Measurements from ENCODE around the gene KIF23. TPM values are rescaled to one million over a fixed set of nuclear protein-coding genes. Genes with fewer than 3 reads are reported as not detected.

Gene KIF23
- total RNA-seq, 1 donor from 2014 or later = 1.3 TPM

DNA sequence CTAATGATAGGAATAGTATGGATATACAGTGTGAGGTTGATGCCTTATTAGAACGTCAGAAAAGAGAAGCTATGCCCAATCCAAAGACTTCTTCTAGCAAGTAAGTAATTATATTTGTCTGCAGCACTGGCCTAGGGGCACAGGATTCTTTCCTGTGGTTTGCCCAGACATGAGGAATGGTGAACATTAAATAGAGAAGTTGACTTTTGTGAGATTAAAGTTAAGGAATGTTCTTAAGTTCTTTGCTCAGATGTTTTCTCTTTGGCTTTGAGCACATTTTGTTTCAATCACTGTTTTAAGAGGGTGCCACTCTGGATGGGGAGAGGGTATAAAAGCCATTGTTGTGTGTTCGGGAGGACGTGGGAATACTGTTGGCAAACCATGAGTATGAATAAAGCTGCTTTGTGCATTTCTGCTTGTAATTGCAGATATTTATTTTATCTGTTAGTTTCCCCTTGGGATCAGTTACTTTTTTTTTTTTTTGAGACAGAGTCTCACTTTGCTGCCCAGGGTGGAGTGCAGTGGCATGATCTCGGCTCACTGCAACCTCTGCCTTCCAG, 8.3 kb downstream of the KIF23 start:
- DNase-seq (no peak), ATAC-seq (no peak)
- no peak overlapping the region for H3K4me3 ChIP-seq
- TF ChIP-seq, protein P1, sequence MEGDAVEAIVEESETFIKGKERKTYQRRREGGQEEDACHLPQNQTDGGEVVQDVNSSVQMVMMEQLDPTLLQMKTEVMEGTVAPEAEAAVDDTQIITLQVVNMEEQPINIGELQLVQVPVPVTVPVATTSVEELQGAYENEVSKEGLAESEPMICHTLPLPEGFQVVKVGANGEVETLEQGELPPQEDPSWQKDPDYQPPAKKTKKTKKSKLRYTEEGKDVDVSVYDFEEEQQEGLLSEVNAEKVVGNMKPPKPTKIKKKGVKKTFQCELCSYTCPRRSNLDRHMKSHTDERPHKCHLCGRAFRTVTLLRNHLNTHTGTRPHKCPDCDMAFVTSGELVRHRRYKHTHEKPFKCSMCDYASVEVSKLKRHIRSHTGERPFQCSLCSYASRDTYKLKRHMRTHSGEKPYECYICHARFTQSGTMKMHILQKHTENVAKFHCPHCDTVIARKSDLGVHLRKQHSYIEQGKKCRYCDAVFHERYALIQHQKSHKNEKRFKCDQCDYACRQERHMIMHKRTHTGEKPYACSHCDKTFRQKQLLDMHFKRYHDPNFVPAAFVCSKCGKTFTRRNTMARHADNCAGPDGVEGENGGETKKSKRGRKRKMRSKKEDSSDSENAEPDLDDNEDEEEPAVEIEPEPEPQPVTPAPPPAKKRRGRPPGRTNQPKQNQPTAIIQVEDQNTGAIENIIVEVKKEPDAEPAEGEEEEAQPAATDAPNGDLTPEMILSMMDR (IDR thresholded peaks at IDR 0.05) = no peak
- no peaks in the 10 kb centered on the region for H3K4me1 ChIP-seq
- no peaks in the 10 kb centered on the region for H3K27me3 ChIP-seq (ENCODE audit: low read depth)
- intact Hi-C loops (cut with DNase I) = no loop called here
- no peaks in the 10 kb centered on the region for H3K36me3 ChIP-seq
- H3K27ac ChIP-seq = no peak overlapping the region
- H3K9me3 ChIP-seq = no peaks in the 10 kb centered on the region

DNA sequence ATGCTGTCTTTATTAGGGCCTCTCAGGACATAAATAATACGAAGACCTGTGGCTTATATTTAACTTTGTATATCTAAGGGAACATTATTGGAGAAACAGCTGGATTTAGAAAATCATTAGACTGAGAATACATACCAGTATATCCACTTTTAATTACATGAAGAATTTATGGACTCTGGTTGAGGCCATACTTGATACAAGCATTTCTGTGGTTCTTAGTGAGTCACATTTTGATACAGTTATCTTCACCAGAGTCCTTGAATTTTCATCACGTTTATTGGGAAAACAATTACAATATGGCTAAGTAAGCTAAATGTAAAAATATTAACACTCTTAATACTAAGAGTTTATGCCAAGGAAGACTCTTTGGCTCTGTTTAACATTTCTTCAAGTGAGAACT, 9.9 kb downstream of the KIF23 start:
- TF ChIP-seq, protein P1 (IDR thresholded peaks at IDR 0.05) = no peak
- ATAC-seq = no peak
- Histone ChIP-seq H3K4me3 (no peak overlapping the region), H3K27ac (no peak overlapping the region), H3K9me3 (no peaks in the 10 kb centered on the region), H3K36me3 (no peaks in the 10 kb centered on the region), H3K27me3 (ENCODE audit: low read depth) (no peaks in the 10 kb centered on the region), H3K4me1 (no peaks in the 10 kb centered on the region)
- intact Hi-C loops (cut with DNase I) = no loop called here
- no peak for DNase-seq

DNA sequence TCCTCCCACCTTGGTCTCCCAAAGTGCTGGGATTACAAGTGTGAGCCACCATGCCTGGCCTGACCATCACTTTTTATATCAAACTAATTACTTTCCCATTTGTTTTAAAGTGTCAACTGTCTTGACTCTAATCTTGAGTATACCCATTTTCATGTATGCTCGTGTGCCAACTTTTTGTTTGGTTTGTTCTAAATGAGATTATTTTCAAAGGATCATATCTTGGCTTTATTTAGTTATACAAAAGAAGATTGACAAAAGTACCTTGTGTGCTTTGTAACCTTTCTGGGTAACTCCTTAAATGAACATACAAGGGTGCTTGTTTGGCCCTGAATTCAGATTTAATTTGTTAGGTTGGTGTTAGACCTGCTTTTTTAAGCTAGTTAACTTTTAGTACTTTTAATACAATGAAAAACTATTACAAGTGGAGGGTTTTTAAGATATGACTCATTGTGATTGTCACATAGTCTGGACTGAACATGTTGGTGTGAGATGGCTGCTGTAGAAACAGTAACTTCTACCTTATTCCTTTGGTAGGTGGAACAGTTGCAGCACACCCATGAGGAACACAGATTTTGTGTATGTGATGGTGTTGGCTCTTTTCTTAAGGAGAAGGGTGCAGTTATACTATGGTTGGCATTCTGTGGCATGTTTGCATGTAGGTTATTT, 10.7 kb downstream of the KIF23 start:
- Histone ChIP-seq H3K4me3 (no peak overlapping the region), H3K36me3 (no peaks in the 10 kb centered on the region), H3K27me3 (ENCODE audit: low read depth) (no peaks in the 10 kb centered on the region), H3K27ac (no peak overlapping the region), H3K4me1 (no peaks in the 10 kb centered on the region), H3K9me3 (no peaks in the 10 kb centered on the region)
- TF ChIP-seq, protein P1 (IDR thresholded peaks at IDR 0.05) = no peak
- no peak for ATAC-seq
- no peak for DNase-seq
- intact Hi-C loops (cut with DNase I) = no loop called here

DNA sequence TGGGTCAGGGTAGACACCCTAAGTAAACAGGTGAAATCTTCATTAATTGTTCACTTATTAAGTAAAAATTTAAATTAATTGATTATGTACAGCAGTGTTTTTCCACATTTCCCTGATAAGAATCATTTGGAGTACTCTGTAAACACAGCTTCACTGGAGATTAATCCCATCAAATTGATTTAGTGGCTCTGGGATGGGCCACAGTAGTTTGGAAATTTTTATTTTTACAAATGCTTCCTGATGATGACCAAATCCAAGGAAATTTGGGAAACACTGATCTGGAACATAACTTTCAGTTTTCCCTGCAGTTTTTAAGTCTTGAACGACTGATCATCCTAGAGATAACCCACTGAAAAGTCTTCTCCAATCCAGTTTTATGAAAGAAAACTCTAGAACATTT, 19.7 kb downstream of the KIF23 start:
- intact Hi-C loops (cut with DNase I) = no loop called here
- TF ChIP-seq, protein P1 (IDR thresholded peaks at IDR 0.05) = no peak
- ATAC-seq = no peak

DNA sequence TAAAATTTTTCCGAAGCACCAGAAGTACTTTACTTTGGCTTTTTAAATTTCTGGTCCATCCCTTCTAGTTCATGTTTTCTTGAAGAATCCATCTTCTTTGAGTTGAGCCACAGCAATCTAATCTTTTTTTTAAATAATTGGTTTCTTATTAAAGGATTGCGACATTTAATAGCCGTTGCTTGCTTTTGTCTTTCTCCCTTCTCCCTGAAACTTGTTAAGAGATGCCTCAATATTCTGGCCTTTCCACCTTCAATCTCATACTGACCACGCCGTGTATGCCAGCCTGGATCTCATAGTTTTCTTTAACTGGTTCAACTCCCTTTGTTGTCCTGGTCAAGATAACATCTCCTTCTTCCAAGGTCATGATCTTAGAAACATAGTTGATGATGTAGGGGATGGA, 20.1 kb downstream of the KIF23 start:
- TF ChIP-seq, protein P1 (IDR thresholded peaks at IDR 0.05) = no peak
- ATAC-seq = no peak

More for the DNA sequence above, 19.7 kb downstream of the KIF23 start:
- H3K36me3 ChIP-seq = no peaks in the 10 kb centered on the region
- no peaks in the 10 kb centered on the region for H3K27me3 ChIP-seq (ENCODE audit: low read depth)
- no peak overlapping the region for H3K27ac ChIP-seq
- H3K4me1 ChIP-seq = no peaks in the 10 kb centered on the region
- no peaks in the 10 kb centered on the region for H3K9me3 ChIP-seq
- DNase-seq = no peak
- no peak overlapping the region for H3K4me3 ChIP-seq

More for the DNA sequence above, 20.1 kb downstream of the KIF23 start:
- H3K36me3 ChIP-seq = no peaks in the 10 kb centered on the region
- no peaks in the 10 kb centered on the region for H3K27me3 ChIP-seq (ENCODE audit: low read depth)
- no peaks in the 10 kb centered on the region for H3K9me3 ChIP-seq
- no peak for DNase-seq
- no peak overlapping the region for H3K4me3 ChIP-seq
- intact Hi-C loops (cut with DNase I) = no loop called here
- no peak overlapping the region for H3K27ac ChIP-seq
- H3K4me1 ChIP-seq = no peaks in the 10 kb centered on the region

All from lower lobe of right lung (tissue), 2 donors.